LNCAP (cell line): Measurements from ENCODE around the gene TMEM132C.

ENCODE experiments used
- TF ChIP-seq, protein P1 (sequence below): fragments of 450-650 bp; IDR thresholded peaks from 2 replicates; pipeline ENCODE4 v1.5.1; 2017; ENCODE audit warnings: mild to moderate bottlenecking

Gene TMEM132C

DNA sequence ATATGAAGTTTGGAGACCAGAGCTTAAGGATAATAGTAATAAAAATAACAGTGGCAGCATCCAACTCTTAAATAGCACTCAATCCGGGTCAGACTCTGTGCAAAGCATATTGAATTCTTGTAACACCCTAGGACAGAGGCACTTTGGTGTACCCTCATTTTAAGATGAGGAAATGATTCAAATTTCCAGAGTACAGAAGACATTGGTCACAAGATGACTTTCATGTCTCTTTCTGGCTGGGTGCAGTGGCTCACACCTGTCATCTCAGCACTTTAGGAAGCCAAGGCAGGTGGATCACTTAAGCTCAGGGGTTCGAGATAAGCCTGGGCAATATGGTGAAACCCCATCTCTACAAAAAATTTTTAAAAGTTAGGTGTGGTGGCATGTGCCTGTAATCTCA is 320.9 kb downstream of the TMEM132C start:
- TF ChIP-seq, protein P1, sequence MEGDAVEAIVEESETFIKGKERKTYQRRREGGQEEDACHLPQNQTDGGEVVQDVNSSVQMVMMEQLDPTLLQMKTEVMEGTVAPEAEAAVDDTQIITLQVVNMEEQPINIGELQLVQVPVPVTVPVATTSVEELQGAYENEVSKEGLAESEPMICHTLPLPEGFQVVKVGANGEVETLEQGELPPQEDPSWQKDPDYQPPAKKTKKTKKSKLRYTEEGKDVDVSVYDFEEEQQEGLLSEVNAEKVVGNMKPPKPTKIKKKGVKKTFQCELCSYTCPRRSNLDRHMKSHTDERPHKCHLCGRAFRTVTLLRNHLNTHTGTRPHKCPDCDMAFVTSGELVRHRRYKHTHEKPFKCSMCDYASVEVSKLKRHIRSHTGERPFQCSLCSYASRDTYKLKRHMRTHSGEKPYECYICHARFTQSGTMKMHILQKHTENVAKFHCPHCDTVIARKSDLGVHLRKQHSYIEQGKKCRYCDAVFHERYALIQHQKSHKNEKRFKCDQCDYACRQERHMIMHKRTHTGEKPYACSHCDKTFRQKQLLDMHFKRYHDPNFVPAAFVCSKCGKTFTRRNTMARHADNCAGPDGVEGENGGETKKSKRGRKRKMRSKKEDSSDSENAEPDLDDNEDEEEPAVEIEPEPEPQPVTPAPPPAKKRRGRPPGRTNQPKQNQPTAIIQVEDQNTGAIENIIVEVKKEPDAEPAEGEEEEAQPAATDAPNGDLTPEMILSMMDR, result no peak

DNA sequence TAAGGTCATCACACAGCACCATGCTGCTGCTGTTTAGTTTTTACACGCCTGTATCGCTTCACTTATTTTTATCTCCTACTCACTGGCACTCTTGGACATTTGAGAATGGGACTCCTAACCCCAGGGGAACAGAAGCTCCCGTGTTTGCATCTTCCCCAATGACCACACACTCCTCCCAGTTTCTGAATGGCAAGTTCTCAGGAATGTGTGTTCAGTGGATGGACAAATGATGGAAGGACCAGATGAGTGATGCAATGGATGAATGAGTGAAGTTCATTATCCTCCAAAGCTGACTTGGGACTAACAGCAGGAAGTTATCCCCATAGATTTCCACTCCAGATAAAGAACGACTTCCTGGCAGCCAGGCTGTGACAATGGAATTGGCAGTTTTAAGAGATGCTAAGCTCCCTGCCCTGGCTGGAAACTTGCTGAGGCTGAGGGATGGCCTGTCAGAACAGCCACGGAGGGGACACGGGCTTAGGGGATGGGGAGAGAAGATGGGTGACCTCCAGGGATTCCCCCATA is 325.3 kb downstream of the TMEM132C start:
- TF ChIP-seq, protein P1, result no peak

DNA sequence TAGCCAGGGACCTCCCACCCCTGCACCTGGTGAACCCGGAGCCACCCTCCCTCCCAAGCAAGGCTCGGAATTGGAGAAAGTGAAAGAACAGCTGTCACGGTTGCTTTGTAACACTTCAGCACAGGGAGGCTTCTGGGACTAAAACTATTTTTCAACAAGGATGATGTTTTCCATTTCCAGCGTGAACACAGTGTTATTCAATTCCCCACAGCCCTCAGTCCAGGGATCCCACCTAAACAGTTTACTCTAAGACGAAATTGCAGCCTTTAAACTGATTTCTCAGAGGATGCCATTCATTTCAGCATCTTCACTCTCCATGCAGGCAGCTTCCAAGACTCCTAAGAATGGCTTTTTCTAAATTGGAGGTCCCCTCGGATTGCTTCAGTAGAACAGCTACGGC is 327.6 kb downstream of the TMEM132C start:
- TF ChIP-seq, protein P1, result no peak

DNA sequence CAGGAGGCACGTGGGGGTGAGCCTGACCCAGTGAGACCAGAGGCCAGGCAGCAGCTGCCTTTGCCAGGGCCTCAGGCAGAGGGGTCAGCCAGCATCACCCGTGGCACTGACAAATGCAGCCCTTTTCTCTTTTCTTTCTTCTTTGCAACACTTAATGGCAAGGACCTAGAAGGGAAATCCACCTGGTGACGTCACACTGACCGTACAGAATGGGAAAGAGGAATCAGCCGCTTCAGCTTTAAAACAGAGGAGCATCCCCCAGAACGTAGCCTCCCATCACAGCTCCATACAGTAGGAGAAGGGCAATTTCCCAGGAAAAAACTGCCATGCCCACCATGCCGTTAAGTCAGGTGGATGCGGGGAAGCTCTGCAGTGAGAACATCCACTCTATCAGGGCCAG is 328.6 kb downstream of the TMEM132C start:
- TF ChIP-seq, protein P1, result no peak

DNA sequence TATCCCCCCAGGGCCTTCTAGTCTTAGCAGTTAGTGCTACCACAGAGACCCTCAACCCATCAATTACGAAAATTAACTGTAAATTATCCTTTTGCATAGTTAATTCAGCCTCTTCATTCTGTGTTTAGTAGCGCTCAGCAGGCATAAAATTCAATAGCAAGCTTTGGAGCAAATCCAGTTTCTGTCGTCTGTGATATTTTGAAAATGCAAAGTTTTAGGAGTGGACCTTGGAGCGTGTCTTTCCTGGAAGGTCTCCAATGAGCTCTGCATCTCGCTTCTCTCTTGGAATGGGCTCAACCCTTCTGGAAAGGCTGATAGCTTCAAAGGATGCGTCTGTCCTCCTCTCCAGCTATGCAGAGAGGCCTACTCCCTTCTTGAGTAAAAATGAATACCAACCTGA is 333.9 kb downstream of the TMEM132C start:
- TF ChIP-seq, protein P1, result no peak

DNA sequence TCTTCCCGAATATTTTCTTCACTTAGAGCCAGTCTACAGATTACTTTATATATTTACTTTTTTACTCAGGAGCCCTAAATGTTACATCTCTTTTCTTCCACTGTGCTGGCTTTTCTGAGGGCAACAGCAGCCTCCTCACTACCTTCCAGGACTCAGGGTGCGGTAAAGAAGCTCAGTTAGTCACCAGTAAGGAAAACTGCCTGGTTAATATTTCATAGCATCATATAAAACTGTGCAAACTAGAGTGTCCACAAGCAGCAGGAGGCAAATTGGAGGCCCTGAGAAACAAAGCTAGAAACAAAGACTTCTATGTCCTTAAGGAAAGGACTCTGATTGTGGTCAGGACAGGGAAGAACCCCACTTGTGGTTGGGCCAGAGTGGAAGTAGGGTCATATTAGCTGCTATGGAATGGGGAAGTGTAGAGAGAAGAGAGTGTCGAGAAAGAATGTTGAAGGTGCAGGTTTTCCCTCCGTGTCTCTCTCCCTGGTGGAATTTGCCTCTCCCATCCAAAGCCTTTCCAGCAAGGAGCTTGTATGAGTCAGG is 336.7 kb downstream of the TMEM132C start:
- TF ChIP-seq, protein P1, result no peak

DNA sequence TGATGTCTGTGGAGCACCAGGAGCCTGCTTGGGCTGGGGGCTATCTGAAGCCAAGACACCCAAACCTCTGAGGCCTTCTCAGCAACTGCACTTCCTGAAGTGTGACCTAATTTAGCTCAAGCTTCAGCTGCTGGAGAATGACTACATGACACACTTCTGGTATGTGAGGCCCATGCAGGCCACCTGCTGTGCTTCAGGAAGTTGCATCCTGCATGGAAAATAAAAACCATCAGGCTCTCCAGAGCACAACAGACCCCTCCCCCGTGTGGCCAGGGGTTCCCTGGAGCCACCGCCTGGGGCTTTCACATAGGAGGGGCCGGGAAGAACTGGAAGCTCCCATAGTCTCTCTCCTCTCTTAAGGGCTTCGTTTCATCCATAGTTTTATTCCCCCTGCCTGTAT is 339.1 kb downstream of the TMEM132C start:
- TF ChIP-seq, protein P1, result no peak

DNA sequence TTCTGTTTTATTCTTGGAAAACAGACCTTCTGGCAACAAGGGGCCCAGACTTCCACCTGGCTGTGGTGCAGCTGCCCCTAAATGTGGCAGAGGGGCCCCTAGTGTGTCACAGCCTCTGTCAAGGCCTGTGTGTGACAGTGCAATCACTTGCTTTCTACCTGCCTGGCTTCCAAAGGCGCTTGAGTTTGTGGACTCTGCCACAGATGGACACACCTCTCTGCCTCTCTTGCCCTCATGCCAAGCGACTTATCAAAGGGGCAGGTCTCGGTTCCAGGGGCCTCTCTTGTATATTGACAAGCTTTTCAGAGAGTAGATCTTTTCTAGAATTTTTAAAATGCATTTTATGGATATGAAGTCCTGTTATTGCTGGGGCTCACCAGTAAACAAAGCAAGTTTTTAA is 339.6 kb downstream of the TMEM132C start:
- TF ChIP-seq, protein P1, result no peak
